22Rv1 (cell line): ENCODE measurements around the gene LFNG.

Source experiments
- ZFX ChIP-seq: fragments of 450-650 bp; IDR thresholded peaks from 2 replicates; pipeline ENCODE4 v1.6.1; 2017; ENCODE audit warnings: antibody characterized with exemption, borderline replicate concordance
- TF ChIP-seq, protein P1 (sequence below): fragments of 450-650 bp; IDR thresholded peaks from 2 replicates; pipeline ENCODE4 v1.5.1; 2017; ENCODE audit warnings: mild to moderate bottlenecking

GRCh38 chr7:2504128-2504888 is 15.3 kb upstream of the LFNG start:
- TF ChIP-seq, protein P1, sequence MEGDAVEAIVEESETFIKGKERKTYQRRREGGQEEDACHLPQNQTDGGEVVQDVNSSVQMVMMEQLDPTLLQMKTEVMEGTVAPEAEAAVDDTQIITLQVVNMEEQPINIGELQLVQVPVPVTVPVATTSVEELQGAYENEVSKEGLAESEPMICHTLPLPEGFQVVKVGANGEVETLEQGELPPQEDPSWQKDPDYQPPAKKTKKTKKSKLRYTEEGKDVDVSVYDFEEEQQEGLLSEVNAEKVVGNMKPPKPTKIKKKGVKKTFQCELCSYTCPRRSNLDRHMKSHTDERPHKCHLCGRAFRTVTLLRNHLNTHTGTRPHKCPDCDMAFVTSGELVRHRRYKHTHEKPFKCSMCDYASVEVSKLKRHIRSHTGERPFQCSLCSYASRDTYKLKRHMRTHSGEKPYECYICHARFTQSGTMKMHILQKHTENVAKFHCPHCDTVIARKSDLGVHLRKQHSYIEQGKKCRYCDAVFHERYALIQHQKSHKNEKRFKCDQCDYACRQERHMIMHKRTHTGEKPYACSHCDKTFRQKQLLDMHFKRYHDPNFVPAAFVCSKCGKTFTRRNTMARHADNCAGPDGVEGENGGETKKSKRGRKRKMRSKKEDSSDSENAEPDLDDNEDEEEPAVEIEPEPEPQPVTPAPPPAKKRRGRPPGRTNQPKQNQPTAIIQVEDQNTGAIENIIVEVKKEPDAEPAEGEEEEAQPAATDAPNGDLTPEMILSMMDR = no peak
- TF ChIP-seq ZFX = no peak
